Liver (tissue), 9 donors: ENCODE measurements around the gene E2F2. TPM values are rescaled to one million over a fixed set of nuclear protein-coding genes. Genes with fewer than 3 reads are reported as not detected.

ENCODE experiments used
- DNase-seq: peaks from one replicate; pipeline ENCODE4 v3.0.0-alpha.2; 2017; ENCODE audit warnings: low spot score
- H3K27ac ChIP-seq, 2 donors: one replicate each; pipeline ENCODE4 v1.7.0; 2013; ENCODE audit warnings: inconsistent platforms in 2 of 2, low read length in 2 of 2, control low read depth in 1 of 2, low read depth in 1 of 2, mild to moderate bottlenecking in 1 of 2
- H3K27me3 ChIP-seq, 4 donors: one replicate each; pipeline versions ENCODE4 v1.6.1 to v1.7.0; 2013; ENCODE audit warnings: low read length in 3 of 4, inconsistent platforms in 1 of 4, mild to moderate bottlenecking in 1 of 4, moderate library complexity in 1 of 4; ENCODE audit not compliant: control insufficient read depth in 4 of 4, insufficient read depth in 4 of 4
- H3K36me3 ChIP-seq, 4 donors: one replicate each; pipeline versions ENCODE4 v1.6.1 to v1.7.0; 2013; ENCODE audit warnings: low read length in 3 of 4, mild to moderate bottlenecking in 3 of 4, low read depth in 1 of 4, moderate library complexity in 1 of 4; ENCODE audit not compliant: control insufficient read depth in 4 of 4, insufficient read depth in 3 of 4
- H3K4me1 ChIP-seq, 4 donors: one replicate each; pipeline versions ENCODE4 v1.6.1 to v1.7.0; 2013; ENCODE audit warnings: low read length in 3 of 4, mild to moderate bottlenecking in 3 of 4, moderate library complexity in 1 of 4; ENCODE audit not compliant: control insufficient read depth in 4 of 4, insufficient read depth in 4 of 4
- H3K4me3 ChIP-seq, 3 donors: one replicate each; pipeline versions ENCODE4 v1.6.1 to v1.7.0; 2013; ENCODE audit warnings: low read length in 3 of 3, control low read depth in 1 of 3, low read depth in 1 of 3, mild to moderate bottlenecking in 1 of 3
- H3K9ac ChIP-seq, 2 donors: one replicate each; pipeline ENCODE4 v1.7.0; 2013; ENCODE audit warnings: low read length in 2 of 2, mild to moderate bottlenecking in 2 of 2, moderate library complexity in 2 of 2, control low read depth in 1 of 2, low read depth in 1 of 2
- H3K9me3 ChIP-seq, 4 donors: one replicate each; pipeline versions ENCODE4 v1.6.1 to v1.7.0; 2013; ENCODE audit warnings: low read length in 3 of 4; ENCODE audit not compliant: control insufficient read depth in 4 of 4
- EGR1 ChIP-seq, 2 donors: IDR thresholded peaks; 2 replicates each; pipeline ENCODE4 v1.6.1; 2016 to 2018; ENCODE audit warnings: antibody characterized with exemption in 2 of 2, low read depth in 2 of 2
- FOXA1 ChIP-seq: IDR thresholded peaks from 2 replicates; pipeline ENCODE4 v1.6.1; 2016; ENCODE audit warnings: antibody characterized with exemption
- FOXA2 ChIP-seq: IDR thresholded peaks from 2 replicates; pipeline ENCODE4 v1.6.1; 2016; ENCODE audit warnings: antibody characterized with exemption
- HNF4A ChIP-seq, 2 donors: conservative IDR thresholded peaks; 2 replicates each; pipeline ENCODE4 v1.6.1; 2016; ENCODE audit warnings: antibody characterized with exemption in 2 of 2, mild to moderate bottlenecking in 2 of 2
- HNF4G ChIP-seq: IDR thresholded peaks from 2 replicates; pipeline ENCODE4 v1.6.1; 2016; ENCODE audit warnings: antibody characterized with exemption
- JUND ChIP-seq, 2 donors: IDR thresholded peaks; 2 replicates each; pipeline ENCODE4 v1.6.1; 2016; ENCODE audit warnings: antibody characterized with exemption in 2 of 2
- NR2F2 ChIP-seq: IDR thresholded peaks from 2 replicates; pipeline ENCODE4 v1.6.1; 2016; ENCODE audit warnings: antibody characterized with exemption
- RAD21 ChIP-seq, 2 donors: IDR thresholded peaks; 2 replicates each; pipeline ENCODE4 v1.6.1; 2016; ENCODE audit warnings: antibody characterized with exemption in 2 of 2, mild to moderate bottlenecking in 2 of 2
- RXRA ChIP-seq, 2 donors: IDR thresholded peaks; 2 replicates each; pipeline ENCODE4 v1.6.1; 2017 to 2018; ENCODE audit warnings: antibody characterized with exemption in 2 of 2, mild to moderate bottlenecking in 1 of 2
- TAF1 ChIP-seq: conservative IDR thresholded peaks from 2 replicates; pipeline ENCODE4 v1.6.1; 2016; ENCODE audit warnings: antibody characterized with exemption, mild to moderate bottlenecking
- YY1 ChIP-seq: IDR thresholded peaks from 2 replicates; pipeline ENCODE4 v1.6.1; 2016; ENCODE audit warnings: antibody characterized with exemption, mild to moderate bottlenecking
- WGBS: extraction: QIAGEN DNeasy Blood & Tissue Kit; methylation state at CpG from one replicate; pipeline ENCODE4 v1.1.7; 2013; 5-methylcytosine and 5-hydroxymethylcytosine counted together
- polyA plus RNA-seq, 2 donors: library from polyadenylated mRNA; stranded (reverse) in 1 of 2; unstranded in 1 of 2; fragments of 200-250 nt in 1 of 2; fragments of >200 nt in 1 of 2; fragmentation: Nextera tagmentation in 1 of 2; extraction: Ambion mirVana in 1 of 2; gene quantifications; one replicate each; pipeline versions ENCODE4 v1.2.1 to v1.2.3, GENCODE V29; 2013 to 2015
- total RNA-seq, 2 donors: library from RNA; depleted of rRNA; stranded (reverse); fragments of >200 nt; gene quantifications; one replicate each; pipeline ENCODE4 v1.2.3, GENCODE V29; 2014
- TF ChIP-seq, protein P1 (sequence below): IDR thresholded peaks from 2 replicates; pipeline ENCODE4 v1.6.1; 2016; ENCODE audit warnings: antibody characterized with exemption, mild to moderate bottlenecking
- TF ChIP-seq, protein P2 (sequence below): fragments of 150-350 bp; IDR thresholded peaks from 2 replicates; pipeline ENCODE4 v1.5.1; 2017; ENCODE audit warnings: improper control_type of control experiment, low read depth, low read length; ENCODE audit not compliant: missing input control
- TF ChIP-seq, protein P3 (sequence below): IDR thresholded peaks from 2 replicates; pipeline ENCODE4 v1.6.1; 2016; ENCODE audit warnings: antibody characterized with exemption
- donor health status: healthy.
- donor health status: healthy.
- donor health status: healthy.
- donor health status: healthy.
- donor health status: healthy.

E2F2 gene
- total and polyA plus RNA-seq, 4 donors: 0.08 to 79.9 (median 0.44) TPM

DNA sequence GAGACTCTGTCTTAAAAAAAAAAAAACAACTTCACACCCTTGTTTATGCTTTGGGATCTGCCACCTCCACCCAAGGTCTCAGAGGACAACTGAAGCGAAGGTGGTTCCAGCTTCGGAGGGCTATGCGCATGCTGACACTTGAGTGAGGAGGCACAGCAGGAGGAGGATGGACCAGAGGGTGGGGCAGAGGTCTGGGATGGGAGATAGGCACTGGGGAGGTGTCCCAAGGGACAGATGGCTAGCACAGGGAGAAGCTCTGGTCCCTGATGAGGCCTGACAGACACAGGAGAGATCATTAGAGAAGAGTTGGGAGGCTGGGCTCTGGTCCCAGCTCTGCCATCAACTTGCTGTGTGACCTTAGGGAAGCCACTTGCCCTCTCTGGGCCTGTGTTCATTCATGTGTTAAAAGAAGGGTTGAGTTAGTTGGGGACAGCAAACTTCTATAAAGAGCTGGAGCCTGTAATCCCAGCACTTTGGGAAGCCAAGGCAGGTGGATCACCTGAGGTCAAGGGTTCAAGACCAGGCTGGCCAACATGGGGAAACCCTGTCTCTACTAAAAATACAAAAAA is 16.8 kb downstream of the E2F2 start:
- Histone ChIP-seq H3K9ac (no peak overlapping the region), H3K36me3 (no peaks in the 10 kb centered on the region), H3K4me1 (no peaks in the 10 kb centered on the region), H3K27me3 (no peaks in the 10 kb centered on the region), H3K27ac (no peak overlapping the region), H3K4me3 (no peak overlapping the region), H3K9me3 (no peaks in the 10 kb centered on the region)
- WGBS: 96% methylated on average over 3 of the region's 3 CpGs
- TF ChIP-seq, protein P1, sequence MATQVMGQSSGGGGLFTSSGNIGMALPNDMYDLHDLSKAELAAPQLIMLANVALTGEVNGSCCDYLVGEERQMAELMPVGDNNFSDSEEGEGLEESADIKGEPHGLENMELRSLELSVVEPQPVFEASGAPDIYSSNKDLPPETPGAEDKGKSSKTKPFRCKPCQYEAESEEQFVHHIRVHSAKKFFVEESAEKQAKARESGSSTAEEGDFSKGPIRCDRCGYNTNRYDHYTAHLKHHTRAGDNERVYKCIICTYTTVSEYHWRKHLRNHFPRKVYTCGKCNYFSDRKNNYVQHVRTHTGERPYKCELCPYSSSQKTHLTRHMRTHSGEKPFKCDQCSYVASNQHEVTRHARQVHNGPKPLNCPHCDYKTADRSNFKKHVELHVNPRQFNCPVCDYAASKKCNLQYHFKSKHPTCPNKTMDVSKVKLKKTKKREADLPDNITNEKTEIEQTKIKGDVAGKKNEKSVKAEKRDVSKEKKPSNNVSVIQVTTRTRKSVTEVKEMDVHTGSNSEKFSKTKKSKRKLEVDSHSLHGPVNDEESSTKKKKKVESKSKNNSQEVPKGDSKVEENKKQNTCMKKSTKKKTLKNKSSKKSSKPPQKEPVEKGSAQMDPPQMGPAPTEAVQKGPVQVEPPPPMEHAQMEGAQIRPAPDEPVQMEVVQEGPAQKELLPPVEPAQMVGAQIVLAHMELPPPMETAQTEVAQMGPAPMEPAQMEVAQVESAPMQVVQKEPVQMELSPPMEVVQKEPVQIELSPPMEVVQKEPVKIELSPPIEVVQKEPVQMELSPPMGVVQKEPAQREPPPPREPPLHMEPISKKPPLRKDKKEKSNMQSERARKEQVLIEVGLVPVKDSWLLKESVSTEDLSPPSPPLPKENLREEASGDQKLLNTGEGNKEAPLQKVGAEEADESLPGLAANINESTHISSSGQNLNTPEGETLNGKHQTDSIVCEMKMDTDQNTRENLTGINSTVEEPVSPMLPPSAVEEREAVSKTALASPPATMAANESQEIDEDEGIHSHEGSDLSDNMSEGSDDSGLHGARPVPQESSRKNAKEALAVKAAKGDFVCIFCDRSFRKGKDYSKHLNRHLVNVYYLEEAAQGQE: no peak
- TF ChIP-seq FOXA1 (no peak), YY1 (no peak)
- DNase-seq: peak; percentile 84

DNA sequence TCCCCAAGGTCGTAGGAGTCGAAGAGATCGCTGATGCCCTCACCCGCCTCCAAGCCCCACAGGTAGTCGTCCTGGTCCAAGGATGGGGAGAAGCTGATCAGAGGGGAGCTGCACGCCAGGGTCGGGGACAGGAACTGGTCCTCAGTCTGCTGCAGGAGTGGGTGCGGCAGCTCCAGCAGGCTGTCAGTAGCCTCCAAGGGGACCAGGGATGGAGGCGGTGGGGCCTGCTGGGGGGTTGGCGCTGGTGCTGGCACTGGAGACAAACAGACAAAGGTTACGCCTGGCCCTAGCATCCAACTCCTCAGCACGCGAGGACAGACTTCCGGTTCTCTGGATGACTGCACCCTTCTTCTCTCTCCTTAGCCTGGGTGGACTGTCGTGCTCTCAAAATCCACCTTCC is 21.1 kb downstream of the E2F2 start:
- H3K27ac ChIP-seq: no peak overlapping the region
- TF ChIP-seq, protein P2, sequence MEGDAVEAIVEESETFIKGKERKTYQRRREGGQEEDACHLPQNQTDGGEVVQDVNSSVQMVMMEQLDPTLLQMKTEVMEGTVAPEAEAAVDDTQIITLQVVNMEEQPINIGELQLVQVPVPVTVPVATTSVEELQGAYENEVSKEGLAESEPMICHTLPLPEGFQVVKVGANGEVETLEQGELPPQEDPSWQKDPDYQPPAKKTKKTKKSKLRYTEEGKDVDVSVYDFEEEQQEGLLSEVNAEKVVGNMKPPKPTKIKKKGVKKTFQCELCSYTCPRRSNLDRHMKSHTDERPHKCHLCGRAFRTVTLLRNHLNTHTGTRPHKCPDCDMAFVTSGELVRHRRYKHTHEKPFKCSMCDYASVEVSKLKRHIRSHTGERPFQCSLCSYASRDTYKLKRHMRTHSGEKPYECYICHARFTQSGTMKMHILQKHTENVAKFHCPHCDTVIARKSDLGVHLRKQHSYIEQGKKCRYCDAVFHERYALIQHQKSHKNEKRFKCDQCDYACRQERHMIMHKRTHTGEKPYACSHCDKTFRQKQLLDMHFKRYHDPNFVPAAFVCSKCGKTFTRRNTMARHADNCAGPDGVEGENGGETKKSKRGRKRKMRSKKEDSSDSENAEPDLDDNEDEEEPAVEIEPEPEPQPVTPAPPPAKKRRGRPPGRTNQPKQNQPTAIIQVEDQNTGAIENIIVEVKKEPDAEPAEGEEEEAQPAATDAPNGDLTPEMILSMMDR: no peak
- TF ChIP-seq RXRA (IDR thresholded peaks at IDR 0.05): no peak
- 97% methylated on average over 15 of the region's 15 CpGs for WGBS
- no peak for DNase-seq
- H3K36me3 ChIP-seq: no peaks in the 10 kb centered on the region
- no peaks in the 10 kb centered on the region for H3K27me3 ChIP-seq
- H3K9ac ChIP-seq: no peak overlapping the region
- no peak overlapping the region for H3K4me3 ChIP-seq
- H3K4me1 ChIP-seq: no peaks in the 10 kb centered on the region
- H3K9me3 ChIP-seq: no peaks in the 10 kb centered on the region

DNA sequence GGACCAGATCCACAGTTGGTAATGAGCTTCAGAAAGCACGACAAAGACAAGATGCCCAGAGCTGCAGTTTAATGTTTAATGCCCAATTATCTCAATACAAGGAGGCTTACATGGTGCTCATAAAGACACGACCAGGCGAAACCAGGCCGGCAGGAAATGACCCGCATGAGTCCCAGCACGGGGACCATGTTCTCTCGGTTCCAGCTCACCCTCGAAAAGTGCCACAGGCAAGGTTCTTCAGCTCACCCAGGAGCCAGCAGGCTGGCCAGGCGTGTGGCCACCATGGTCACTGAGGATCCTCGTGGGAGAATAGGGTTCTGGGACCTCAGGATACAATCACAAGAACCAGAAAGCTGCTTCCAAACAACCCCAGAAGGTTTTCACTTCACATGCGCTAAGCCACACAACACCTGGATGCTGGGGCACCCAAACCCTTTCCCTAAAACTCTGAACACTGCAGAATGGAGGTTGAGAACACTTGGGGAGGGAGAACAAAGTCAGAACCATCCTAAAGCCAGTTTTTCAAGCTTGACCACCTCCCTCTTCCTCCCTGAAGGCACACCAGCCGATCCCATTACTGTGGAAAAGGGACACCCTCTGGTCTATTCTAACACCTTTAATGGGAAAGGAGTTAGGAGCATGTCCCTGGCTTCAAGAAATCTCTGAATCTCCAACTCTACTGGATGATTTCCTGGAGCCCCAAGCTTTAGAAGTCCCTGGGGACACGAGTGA is 24.5 kb downstream of the E2F2 start:
- DNase-seq: no peak
- TF ChIP-seq JUND (IDR thresholded peaks at IDR 0.05): no peak
- TF ChIP-seq, protein P1: no peak
- TF ChIP-seq NR2F2: no peak
- no peak for TF ChIP-seq TAF1
- TF ChIP-seq, protein P2: no peak
- no peak for TF ChIP-seq HNF4A (conservative IDR thresholded peaks at IDR 0.05)
- TF ChIP-seq, protein P3, sequence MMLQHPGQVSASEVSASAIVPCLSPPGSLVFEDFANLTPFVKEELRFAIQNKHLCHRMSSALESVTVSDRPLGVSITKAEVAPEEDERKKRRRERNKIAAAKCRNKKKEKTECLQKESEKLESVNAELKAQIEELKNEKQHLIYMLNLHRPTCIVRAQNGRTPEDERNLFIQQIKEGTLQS: no peak
- TF ChIP-seq RXRA (IDR thresholded peaks at IDR 0.05): no peak
- no peak for TF ChIP-seq HNF4G
- TF ChIP-seq EGR1 (IDR thresholded peaks at IDR 0.05; ENCODE audit: low read depth in 2 of 2): no peak
- TF ChIP-seq FOXA2: no peak
- no peak for TF ChIP-seq RAD21 (IDR thresholded peaks at IDR 0.05)
- Histone ChIP-seq H3K4me3 (no peak overlapping the region), H3K27me3 (no peaks in the 10 kb centered on the region), H3K27ac (no peak overlapping the region), H3K36me3 (no peaks in the 10 kb centered on the region), H3K9me3 (no peaks in the 10 kb centered on the region), H3K9ac (no peak overlapping the region), H3K4me1 (no peaks in the 10 kb centered on the region)
- 92% methylated on average over 13 of the region's 13 CpGs for whole genome bisulfite sequencing
